ENCODE measurements around the gene BAAT. TPM values are rescaled to one million over a fixed set of nuclear protein-coding genes. Genes with fewer than 3 reads are reported as not detected.
"Not testable (repeated sequence)": the region's sequence is repeated elsewhere in the genome, so short reads cannot be mapped to it uniquely, and the experiment has no call there.

Gene BAAT
- total RNA-seq, result not detected

DNA sequence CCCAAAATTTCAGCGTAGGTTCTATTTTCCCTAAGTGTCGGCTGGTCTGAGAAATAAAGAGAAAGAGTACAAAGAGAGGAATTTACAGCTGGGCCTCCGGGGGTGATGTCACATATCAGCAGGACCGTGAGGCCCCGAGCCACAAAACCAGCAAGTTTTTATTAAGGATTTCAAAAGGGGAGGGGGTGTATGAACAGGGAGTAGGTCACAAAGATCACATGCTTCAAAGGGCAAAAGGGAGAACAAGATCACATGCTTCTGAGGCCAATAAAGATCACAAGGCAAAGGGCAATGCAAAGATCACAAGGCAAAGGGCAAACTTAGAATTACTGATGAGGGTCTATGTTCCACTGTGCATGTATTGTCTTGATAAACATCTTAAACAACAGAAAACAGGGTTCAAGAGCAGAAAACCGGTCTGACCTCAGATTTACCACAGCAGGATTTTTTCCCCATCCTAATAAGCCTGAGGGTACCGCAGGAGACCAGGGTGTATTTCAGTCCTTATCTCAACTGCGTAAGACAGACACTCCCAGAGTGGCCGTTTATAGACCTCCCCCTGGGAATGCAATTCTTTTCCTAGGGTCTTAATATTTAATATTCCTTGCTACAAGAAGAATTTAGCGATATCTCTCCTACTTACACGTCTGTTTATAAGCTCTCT is at the start of gene BAAT:
BAAT (minus strand) TSS at position 134 of the 664 bp plus-strand sequence. CDS start 13,602 bp downstream, outside the sequence.
- H3K27me3 ChIP-seq; intact Hi-C loops (cut with DNase I; ENCODE audit: low total_unique reads); H3K27ac ChIP-seq; H3K36me3 ChIP-seq; DNase-seq; H3K4me3 ChIP-seq; H3K4me1 ChIP-seq; H3K9me3 ChIP-seq: not testable (repeated sequence)

DNA sequence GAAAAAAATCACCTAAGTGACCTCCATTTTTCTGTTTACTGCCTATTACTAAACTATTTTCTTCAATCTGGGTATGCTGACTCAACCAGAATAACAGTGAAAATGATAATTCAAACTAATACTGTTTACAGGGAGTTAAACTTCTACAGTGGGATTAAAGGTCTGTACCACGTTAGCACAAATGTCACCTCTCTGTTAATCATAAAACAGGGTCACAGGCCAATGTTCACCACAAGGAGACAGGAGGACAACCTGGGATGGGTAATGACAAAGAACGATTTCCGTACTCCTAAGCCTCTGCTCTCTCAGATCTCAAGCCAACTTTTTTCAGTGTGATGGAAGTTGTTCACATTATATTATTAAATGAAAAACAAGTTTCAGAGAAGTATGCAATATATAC is 48.4 kb upstream of the BAAT start:
- H3K36me3 ChIP-seq, result no peaks in the 10 kb centered on the region
- intact Hi-C loops (cut with DNase I; ENCODE audit: low total_unique reads), result no loop called here
- H3K27me3 ChIP-seq, result no peaks in the 10 kb centered on the region
- no peaks in the 10 kb centered on the region for H3K9me3 ChIP-seq
- H3K4me3 ChIP-seq, result no peak overlapping the region
- no peaks in the 10 kb centered on the region for H3K4me1 ChIP-seq
- no peak overlapping the region for H3K27ac ChIP-seq
- no peak for DNase-seq
- TF ChIP-seq, protein P1, sequence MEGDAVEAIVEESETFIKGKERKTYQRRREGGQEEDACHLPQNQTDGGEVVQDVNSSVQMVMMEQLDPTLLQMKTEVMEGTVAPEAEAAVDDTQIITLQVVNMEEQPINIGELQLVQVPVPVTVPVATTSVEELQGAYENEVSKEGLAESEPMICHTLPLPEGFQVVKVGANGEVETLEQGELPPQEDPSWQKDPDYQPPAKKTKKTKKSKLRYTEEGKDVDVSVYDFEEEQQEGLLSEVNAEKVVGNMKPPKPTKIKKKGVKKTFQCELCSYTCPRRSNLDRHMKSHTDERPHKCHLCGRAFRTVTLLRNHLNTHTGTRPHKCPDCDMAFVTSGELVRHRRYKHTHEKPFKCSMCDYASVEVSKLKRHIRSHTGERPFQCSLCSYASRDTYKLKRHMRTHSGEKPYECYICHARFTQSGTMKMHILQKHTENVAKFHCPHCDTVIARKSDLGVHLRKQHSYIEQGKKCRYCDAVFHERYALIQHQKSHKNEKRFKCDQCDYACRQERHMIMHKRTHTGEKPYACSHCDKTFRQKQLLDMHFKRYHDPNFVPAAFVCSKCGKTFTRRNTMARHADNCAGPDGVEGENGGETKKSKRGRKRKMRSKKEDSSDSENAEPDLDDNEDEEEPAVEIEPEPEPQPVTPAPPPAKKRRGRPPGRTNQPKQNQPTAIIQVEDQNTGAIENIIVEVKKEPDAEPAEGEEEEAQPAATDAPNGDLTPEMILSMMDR (IDR thresholded peaks at IDR 0.05), result no peak
- no peak for TF ChIP-seq POLR2A (IDR thresholded peaks at IDR 0.05)

DNA sequence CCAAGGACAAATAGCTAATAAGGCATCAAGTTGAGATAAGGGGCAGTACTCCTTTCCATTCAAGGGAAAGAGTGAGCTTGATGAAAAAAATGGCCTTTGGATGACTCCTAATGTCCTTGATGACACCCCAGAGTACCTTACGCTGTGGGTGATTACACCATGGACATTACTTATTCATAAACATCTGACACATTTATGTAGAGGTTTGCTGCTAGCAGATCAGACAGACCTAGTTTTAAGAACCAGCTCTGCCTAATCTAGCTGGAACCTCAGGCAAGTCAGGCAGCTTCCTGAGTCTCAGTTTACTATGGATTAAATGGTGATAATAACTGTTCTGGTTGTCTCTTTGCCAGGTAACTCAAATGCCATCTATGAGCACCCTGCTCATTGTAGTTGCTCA is 47.9 kb upstream of the BAAT start:
- no peak for TF ChIP-seq POLR2A (IDR thresholded peaks at IDR 0.05)
- TF ChIP-seq, protein P1 (IDR thresholded peaks at IDR 0.05), result no peak
- Histone ChIP-seq H3K9me3 (no peaks in the 10 kb centered on the region), H3K27ac (no peak overlapping the region), H3K27me3 (no peaks in the 10 kb centered on the region), H3K4me3 (no peak overlapping the region), H3K36me3 (no peaks in the 10 kb centered on the region), H3K4me1 (no peaks in the 10 kb centered on the region)
- no peak for DNase-seq
- intact Hi-C loops (cut with DNase I; ENCODE audit: low total_unique reads), result no loop called here

DNA sequence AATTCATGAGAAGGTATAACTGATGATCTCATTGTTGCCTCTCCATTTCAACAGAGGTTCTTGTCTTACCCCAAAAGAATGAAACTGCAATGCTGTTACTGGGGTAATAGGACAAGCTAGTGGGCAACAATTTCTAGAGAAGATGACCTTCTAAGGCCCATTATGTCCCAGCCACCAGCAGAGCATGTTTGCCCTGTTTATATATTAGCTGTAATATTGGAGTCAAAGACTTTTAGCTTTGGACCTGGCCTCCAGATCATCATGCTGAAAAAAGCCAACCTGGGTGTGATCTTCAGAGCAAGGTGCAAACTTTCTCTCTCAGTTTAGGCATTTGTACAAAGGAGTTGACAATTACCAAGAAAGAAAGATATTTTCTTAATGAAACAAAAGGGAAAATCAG is 47.4 kb upstream of the BAAT start:
- no peak for TF ChIP-seq POLR2A (IDR thresholded peaks at IDR 0.05)
- TF ChIP-seq, protein P1 (IDR thresholded peaks at IDR 0.05), result no peak
- H3K4me3 ChIP-seq, result no peak overlapping the region
- intact Hi-C loops (cut with DNase I; ENCODE audit: low total_unique reads), result no loop called here
- DNase-seq, result no peak
- no peaks in the 10 kb centered on the region for H3K27me3 ChIP-seq
- no peaks in the 10 kb centered on the region for H3K36me3 ChIP-seq
- H3K27ac ChIP-seq, result no peak overlapping the region
- H3K9me3 ChIP-seq, result no peaks in the 10 kb centered on the region
- H3K4me1 ChIP-seq, result no peaks in the 10 kb centered on the region

DNA sequence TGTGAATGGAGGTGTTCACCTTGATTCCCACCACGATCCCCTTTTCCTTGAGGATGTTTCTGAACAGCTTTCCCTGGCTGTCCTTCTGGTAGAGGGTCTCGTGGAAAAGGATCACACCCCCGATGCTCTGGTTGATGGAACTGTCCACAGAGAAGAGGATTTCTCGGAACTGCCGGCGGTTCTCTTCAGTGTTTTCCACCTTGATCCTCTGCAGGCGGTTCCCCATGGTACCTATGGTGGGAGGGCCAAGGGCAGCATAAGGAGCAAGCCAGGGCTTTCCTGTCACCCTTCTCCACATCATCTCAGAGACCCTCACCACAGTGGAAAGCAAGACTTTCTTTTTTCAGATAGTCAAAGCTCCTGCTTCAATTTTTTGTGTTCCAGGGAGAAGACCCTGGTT is 44.9 kb upstream of the BAAT start:
- H3K36me3 ChIP-seq, result no peaks in the 10 kb centered on the region
- no peaks in the 10 kb centered on the region for H3K27me3 ChIP-seq
- H3K9me3 ChIP-seq, result no peaks in the 10 kb centered on the region
- intact Hi-C loops (cut with DNase I; ENCODE audit: low total_unique reads), result no loop called here
- no peak for TF ChIP-seq POLR2A (IDR thresholded peaks at IDR 0.05)
- TF ChIP-seq, protein P1 (IDR thresholded peaks at IDR 0.05), result no peak
- H3K4me3 ChIP-seq, result no peak overlapping the region
- no peak overlapping the region for H3K27ac ChIP-seq
- DNase-seq, result no peak
- no peaks in the 10 kb centered on the region for H3K4me1 ChIP-seq

DNA sequence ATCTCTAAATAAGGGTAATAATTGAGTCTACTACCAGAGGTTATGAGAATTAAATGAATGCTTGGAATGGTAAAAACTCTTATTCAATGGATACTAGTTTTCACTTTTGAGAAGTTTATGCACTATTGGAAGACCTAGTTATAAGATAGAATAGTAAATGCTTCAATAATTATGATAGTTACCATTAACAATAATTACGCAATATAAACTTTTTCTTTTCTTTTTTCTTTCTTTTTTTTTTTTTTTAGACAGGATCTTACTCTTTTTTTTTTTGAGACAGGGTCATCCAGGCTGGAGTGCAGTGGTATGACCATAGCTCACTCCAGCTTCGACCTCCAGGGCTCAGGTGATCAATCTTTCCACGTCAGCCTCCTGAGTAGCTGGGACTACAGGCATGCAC is 44.1 kb upstream of the BAAT start:
- no peaks in the 10 kb centered on the region for H3K9me3 ChIP-seq
- no peak for DNase-seq
- H3K4me1 ChIP-seq, result no peaks in the 10 kb centered on the region
- no peaks in the 10 kb centered on the region for H3K27me3 ChIP-seq
- no peaks in the 10 kb centered on the region for H3K36me3 ChIP-seq
- intact Hi-C loops (cut with DNase I; ENCODE audit: low total_unique reads), result no loop called here
- TF ChIP-seq, protein P1 (IDR thresholded peaks at IDR 0.05), result no peak
- no peak for TF ChIP-seq POLR2A (IDR thresholded peaks at IDR 0.05)
- H3K27ac ChIP-seq, result no peak overlapping the region
- H3K4me3 ChIP-seq, result no peak overlapping the region
